Measurements from ENCODE around the gene SVOPL. TPM values are rescaled to one million over a fixed set of nuclear protein-coding genes. Genes with fewer than 3 reads are reported as not detected.

SVOPL gene
- total and polyA plus RNA-seq, 2 experiments from 2014 or later, result 0.95 to 1.1 TPM

DNA sequence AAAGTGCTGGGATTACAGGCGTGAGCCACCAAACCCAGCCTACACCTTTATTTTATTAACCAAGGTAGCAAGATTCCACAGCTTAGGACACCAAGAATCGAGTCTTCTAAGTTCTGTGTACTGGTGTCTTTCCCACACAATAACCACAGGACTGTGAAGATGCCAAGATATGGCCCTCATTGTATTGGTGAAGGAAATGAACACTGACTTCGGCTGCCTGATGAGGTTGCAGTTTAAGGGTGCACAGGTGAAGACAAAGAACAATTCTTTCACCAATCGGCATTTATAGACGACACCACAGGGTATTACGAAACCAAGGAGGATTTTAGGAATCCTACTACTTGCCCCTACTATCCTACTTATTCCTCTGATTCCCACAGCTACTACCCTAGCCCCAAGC is 47.5 kb upstream of the SVOPL start:
- Histone ChIP-seq H3K4me2 (no peak overlapping the region), H2AFZ (no peak overlapping the region), H3K27ac (no peak overlapping the region), H3K4me1 (ENCODE audit: insufficient read depth) (no peaks in the 10 kb centered on the region), H3K9me3 (ENCODE audit: low read depth) (no peaks in the 10 kb centered on the region), H3K9me2 (replicated peaks; ENCODE audit: insufficient read depth) (no peaks in the 10 kb centered on the region), H4K20me1 (ENCODE audit: insufficient read depth, poor library complexity, severe bottlenecking) (no peaks in the 10 kb centered on the region), H3K79me2 (no peaks in the 10 kb centered on the region), H3K27me3 (no peaks in the 10 kb centered on the region), H3K36me3 (replicated peaks; ENCODE audit: insufficient read depth, low read depth) (no peaks in the 10 kb centered on the region), H3K4me3 (no peak overlapping the region)
- no peak for DNase-seq (ENCODE audit: low spot score)
- 92% methylated on average over 6 of the region's 6 CpGs for WGBS (ENCODE audit: low lambda C conversion rate, missing lambda C conversion rate)
- TF ChIP-seq EZH2 (IDR thresholded peaks at IDR 0.05; ENCODE audit: borderline replicate concordance) (no peak), EZH2phosphoT487 (IDR thresholded peaks at IDR 0.05; ENCODE audit: low read depth, severe bottlenecking, unreplicated experiment) (no peak)
- TF ChIP-seq, protein P1, sequence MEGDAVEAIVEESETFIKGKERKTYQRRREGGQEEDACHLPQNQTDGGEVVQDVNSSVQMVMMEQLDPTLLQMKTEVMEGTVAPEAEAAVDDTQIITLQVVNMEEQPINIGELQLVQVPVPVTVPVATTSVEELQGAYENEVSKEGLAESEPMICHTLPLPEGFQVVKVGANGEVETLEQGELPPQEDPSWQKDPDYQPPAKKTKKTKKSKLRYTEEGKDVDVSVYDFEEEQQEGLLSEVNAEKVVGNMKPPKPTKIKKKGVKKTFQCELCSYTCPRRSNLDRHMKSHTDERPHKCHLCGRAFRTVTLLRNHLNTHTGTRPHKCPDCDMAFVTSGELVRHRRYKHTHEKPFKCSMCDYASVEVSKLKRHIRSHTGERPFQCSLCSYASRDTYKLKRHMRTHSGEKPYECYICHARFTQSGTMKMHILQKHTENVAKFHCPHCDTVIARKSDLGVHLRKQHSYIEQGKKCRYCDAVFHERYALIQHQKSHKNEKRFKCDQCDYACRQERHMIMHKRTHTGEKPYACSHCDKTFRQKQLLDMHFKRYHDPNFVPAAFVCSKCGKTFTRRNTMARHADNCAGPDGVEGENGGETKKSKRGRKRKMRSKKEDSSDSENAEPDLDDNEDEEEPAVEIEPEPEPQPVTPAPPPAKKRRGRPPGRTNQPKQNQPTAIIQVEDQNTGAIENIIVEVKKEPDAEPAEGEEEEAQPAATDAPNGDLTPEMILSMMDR (IDR thresholded peaks at IDR 0.05; ENCODE audit: poor library complexity), result no peak

DNA sequence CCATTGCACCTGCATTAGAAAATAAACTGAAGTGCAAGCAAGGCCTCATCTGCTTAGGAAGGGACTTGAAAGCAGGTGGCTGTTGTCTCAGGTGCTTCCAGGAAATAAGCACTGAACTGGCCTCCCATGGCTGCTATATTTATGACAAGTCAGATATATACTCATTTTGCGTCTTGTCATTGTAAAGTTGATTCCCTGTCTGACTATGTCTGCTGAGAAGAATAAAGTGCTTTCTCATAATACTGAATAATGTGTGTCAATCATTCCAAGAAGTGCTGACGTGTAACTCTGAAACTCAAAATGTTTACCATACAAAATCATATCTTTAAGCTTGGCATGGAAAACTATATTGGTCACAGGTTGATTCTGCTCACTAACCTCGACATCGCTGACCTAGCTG is 44.9 kb upstream of the SVOPL start:
- H3K9me3 ChIP-seq (ENCODE audit: low read depth), result no peaks in the 10 kb centered on the region
- H3K27ac ChIP-seq, result no peak overlapping the region
- no peaks in the 10 kb centered on the region for H3K4me1 ChIP-seq (ENCODE audit: insufficient read depth)
- no peaks in the 10 kb centered on the region for H4K20me1 ChIP-seq (ENCODE audit: insufficient read depth, poor library complexity, severe bottlenecking)
- no peaks in the 10 kb centered on the region for H3K27me3 ChIP-seq
- TF ChIP-seq EZH2phosphoT487 (IDR thresholded peaks at IDR 0.05; ENCODE audit: low read depth, severe bottlenecking, unreplicated experiment), result no peak
- TF ChIP-seq, protein P1 (IDR thresholded peaks at IDR 0.05; ENCODE audit: poor library complexity), result no peak
- TF ChIP-seq EZH2 (IDR thresholded peaks at IDR 0.05; ENCODE audit: borderline replicate concordance), result no peak
- DNase-seq (ENCODE audit: low spot score), result no peak
- no peak overlapping the region for H2AFZ ChIP-seq
- WGBS (ENCODE audit: low lambda C conversion rate, missing lambda C conversion rate), result 98% methylated on average over 4 of the region's 4 CpGs
- no peak overlapping the region for H3K4me2 ChIP-seq
- H3K9me2 ChIP-seq (replicated peaks; ENCODE audit: insufficient read depth), result no peaks in the 10 kb centered on the region
- H3K4me3 ChIP-seq, result no peak overlapping the region
- no peaks in the 10 kb centered on the region for H3K79me2 ChIP-seq
- no peaks in the 10 kb centered on the region for H3K36me3 ChIP-seq (replicated peaks; ENCODE audit: insufficient read depth, low read depth)

DNA sequence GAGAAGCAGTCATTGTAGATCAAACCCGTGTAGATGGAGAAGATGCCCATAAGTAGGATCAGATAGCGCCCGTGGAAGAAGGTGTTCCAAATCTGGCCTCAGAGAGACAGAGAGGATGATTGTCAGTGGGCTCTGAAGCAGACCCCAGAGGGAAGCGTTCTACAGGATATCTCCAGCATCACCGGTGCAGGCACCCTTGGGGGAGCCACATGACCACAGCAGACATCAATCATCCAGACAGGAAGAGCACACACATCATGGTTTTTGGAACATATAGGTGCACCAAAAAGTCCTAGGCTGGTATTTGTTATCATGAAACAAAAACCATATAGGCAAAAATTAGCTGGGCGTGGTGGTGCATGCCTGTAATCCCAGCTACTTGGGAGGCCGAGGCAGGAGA is 44.0 kb upstream of the SVOPL start:
- Histone ChIP-seq H3K4me3 (no peak overlapping the region), H2AFZ (no peak overlapping the region), H3K79me2 (no peaks in the 10 kb centered on the region), H3K9me3 (ENCODE audit: low read depth) (no peaks in the 10 kb centered on the region), H3K27me3 (no peaks in the 10 kb centered on the region), H3K4me2 (no peak overlapping the region), H4K20me1 (ENCODE audit: insufficient read depth, poor library complexity, severe bottlenecking) (no peaks in the 10 kb centered on the region), H3K9me2 (replicated peaks; ENCODE audit: insufficient read depth) (no peaks in the 10 kb centered on the region), H3K4me1 (ENCODE audit: insufficient read depth) (no peaks in the 10 kb centered on the region), H3K36me3 (replicated peaks; ENCODE audit: insufficient read depth, low read depth) (no peaks in the 10 kb centered on the region), H3K27ac (no peak overlapping the region)
- no peak for TF ChIP-seq EZH2phosphoT487 (IDR thresholded peaks at IDR 0.05; ENCODE audit: low read depth, severe bottlenecking, unreplicated experiment)
- no peak for TF ChIP-seq EZH2 (IDR thresholded peaks at IDR 0.05; ENCODE audit: borderline replicate concordance)
- TF ChIP-seq, protein P1 (IDR thresholded peaks at IDR 0.05; ENCODE audit: poor library complexity), result no peak
- 96% methylated on average over 7 of the region's 7 CpGs for WGBS (ENCODE audit: low lambda C conversion rate, missing lambda C conversion rate)
- no peak for DNase-seq (ENCODE audit: low spot score)

DNA sequence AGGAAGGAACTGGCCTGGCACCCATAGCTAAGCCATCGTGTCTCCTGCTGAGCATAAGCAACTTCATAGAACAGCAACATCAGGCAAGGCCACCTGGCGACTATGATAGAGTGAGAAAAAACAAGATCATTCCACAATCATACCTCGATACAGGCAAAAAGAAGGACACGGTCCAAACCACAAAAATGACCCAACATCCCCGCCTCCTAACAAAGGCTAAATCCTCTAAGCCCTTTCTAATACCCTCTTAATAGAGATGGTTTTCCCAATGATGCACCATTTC is 40.2 kb upstream of the SVOPL start:
- H3K4me2 ChIP-seq, result no peak overlapping the region
- no peak overlapping the region for H3K27ac ChIP-seq
- WGBS (ENCODE audit: low lambda C conversion rate, missing lambda C conversion rate), result 93% methylated on average over 5 of the region's 5 CpGs
- no peaks in the 10 kb centered on the region for H3K27me3 ChIP-seq
- no peaks in the 10 kb centered on the region for H3K36me3 ChIP-seq (replicated peaks; ENCODE audit: insufficient read depth, low read depth)
- H4K20me1 ChIP-seq (ENCODE audit: insufficient read depth, poor library complexity, severe bottlenecking), result no peaks in the 10 kb centered on the region
- no peaks in the 10 kb centered on the region for H3K9me2 ChIP-seq (replicated peaks; ENCODE audit: insufficient read depth)
- H2AFZ ChIP-seq, result no peak overlapping the region
- H3K9me3 ChIP-seq (ENCODE audit: low read depth), result no peaks in the 10 kb centered on the region
- DNase-seq (ENCODE audit: low spot score), result no peak
- H3K4me3 ChIP-seq, result no peak overlapping the region
- TF ChIP-seq EZH2 (IDR thresholded peaks at IDR 0.05; ENCODE audit: borderline replicate concordance) (no peak), EZH2phosphoT487 (IDR thresholded peaks at IDR 0.05; ENCODE audit: low read depth, severe bottlenecking, unreplicated experiment) (no peak)
- TF ChIP-seq, protein P1 (IDR thresholded peaks at IDR 0.05; ENCODE audit: poor library complexity), result no peak
- no peaks in the 10 kb centered on the region for H3K4me1 ChIP-seq (ENCODE audit: insufficient read depth)
- H3K79me2 ChIP-seq, result no peaks in the 10 kb centered on the region

Data from hepatocyte (in vitro differentiated cells).